22Rv1 (cell line): Measurements from ENCODE around the gene GALNT18.

Experiments used
- CTCF ChIP-seq: fragments of 450-650 bp; IDR thresholded peaks from 2 replicates; pipeline ENCODE4 v1.5.1; 2017; ENCODE audit warnings: mild to moderate bottlenecking
- ZFX ChIP-seq: fragments of 450-650 bp; IDR thresholded peaks from 2 replicates; pipeline ENCODE4 v1.6.1; 2017; ENCODE audit warnings: antibody characterized with exemption, borderline replicate concordance

GRCh38 chr11:11439591-11439990 lies 182.2 kb downstream of the GALNT18 start:
- TF ChIP-seq CTCF (no peak), ZFX (no peak)
